ENCODE data around the gene MYOZ2.

The MYOZ2 gene

GRCh38 chr4:119152741-119153140 is 17.1 kb downstream of the MYOZ2 start:
- no peaks in the 10 kb centered on the region for H3K36me3 ChIP-seq (ENCODE audit: control insufficient read depth in 2 of 2, insufficient read depth in 1 of 2, low read length in 2 of 2)
- no peaks in the 10 kb centered on the region for H3K9me3 ChIP-seq (ENCODE audit: control insufficient read depth, insufficient read depth, low read depth, low read length)
- CTCF ChIA-PET, result no interaction called here
- TF ChIP-seq ZNF362 (tag by site-specific recombination; IDR thresholded peaks at IDR 0.05) (no peak), ZBTB17 (tag by site-specific recombination; IDR thresholded peaks at IDR 0.05) (no peak), ZNF214 (tag by site-specific recombination; IDR thresholded peaks at IDR 0.05; ENCODE audit: borderline replicate concordance) (no peak), ZNF658 (tag by site-specific recombination; IDR thresholded peaks at IDR 0.05) (no peak), ZNF830 (tag by site-specific recombination; IDR thresholded peaks at IDR 0.05; ENCODE audit: low read depth) (no peak), ZNF561 (tag by site-specific recombination; IDR thresholded peaks at IDR 0.05; ENCODE audit: borderline replicate concordance) (no peak), ZNF473 (tag by site-specific recombination; IDR thresholded peaks at IDR 0.05) (no peak), ZSCAN5A (tag by site-specific recombination; IDR thresholded peaks at IDR 0.05) (no peak), KLF7 (tag by site-specific recombination; IDR thresholded peaks at IDR 0.05; ENCODE audit: borderline replicate concordance) (no peak), ZNF654 (tag by site-specific recombination; IDR thresholded peaks at IDR 0.05; ENCODE audit: low read depth) (no peak), KLF1 (tag by site-specific recombination; IDR thresholded peaks at IDR 0.05) (no peak), ZNF677 (tag by site-specific recombination; IDR thresholded peaks at IDR 0.05) (no peak), CTCF (tag by site-specific recombination; IDR thresholded peaks at IDR 0.05) (no peak), ZSCAN23 (tag by site-specific recombination; IDR thresholded peaks at IDR 0.05) (no peak), PRDM1 (tag by site-specific recombination; IDR thresholded peaks at IDR 0.05) (no peak), PRDM2 (tag by site-specific recombination; IDR thresholded peaks at IDR 0.05; ENCODE audit: borderline replicate concordance) (no peak)
- no peaks in the 10 kb centered on the region for H3K4me1 ChIP-seq (ENCODE audit: control insufficient read depth, insufficient read depth, low read length)
- no peak overlapping the region for H3K4me3 ChIP-seq (ENCODE audit: low read depth, low read length)
- H3K27ac ChIP-seq (ENCODE audit: extremely low read depth, low read depth, low read length), result no peak overlapping the region
- POLR2A ChIA-PET, result no interaction called here

GRCh38 chr4:119162174-119162573 is 26.5 kb downstream of the MYOZ2 start:
- Histone ChIP-seq H3K27ac (ENCODE audit: extremely low read depth, low read depth, low read length) (no peak overlapping the region), H3K9me3 (ENCODE audit: control insufficient read depth, insufficient read depth, low read depth, low read length) (no peaks in the 10 kb centered on the region), H3K4me1 (ENCODE audit: control insufficient read depth, insufficient read depth, low read length) (no peaks in the 10 kb centered on the region), H3K36me3 (ENCODE audit: control insufficient read depth in 2 of 2, insufficient read depth in 1 of 2, low read length in 2 of 2) (no peaks in the 10 kb centered on the region), H3K4me3 (ENCODE audit: low read depth, low read length) (no peak overlapping the region)
- POLR2A ChIA-PET, result no interaction called here
- CTCF ChIA-PET, result no interaction called here
- TF ChIP-seq GLIS1 (tag by site-specific recombination; IDR thresholded peaks at IDR 0.05) (no peak), ZNF510 (tag by site-specific recombination; IDR thresholded peaks at IDR 0.05; ENCODE audit: insufficient replicate concordance) (no peak), ZFP69B (tag by site-specific recombination; IDR thresholded peaks at IDR 0.05) (no peak), OVOL3 (tag by site-specific recombination; IDR thresholded peaks at IDR 0.05) (no peak), ZNF670 (tag by site-specific recombination; IDR thresholded peaks at IDR 0.05; ENCODE audit: low read depth) (no peak), ZNF48 (tag by site-specific recombination; IDR thresholded peaks at IDR 0.05) (no peak), ZSCAN30 (tag by site-specific recombination; IDR thresholded peaks at IDR 0.05) (no peak), PATZ1 (tag by site-specific recombination; IDR thresholded peaks at IDR 0.05) (no peak), GFI1B (tag by site-specific recombination; IDR thresholded peaks at IDR 0.05) (no peak)
